Calu3 (cell line): ENCODE measurements around the gene VSIR. TPM values are rescaled to one million over a fixed set of nuclear protein-coding genes. Genes with fewer than 3 reads are reported as not detected.

Source experiments
- BruUV-seq: library from RNA; stranded (reverse); fragments of 400-500 nt; replicated peaks from 2 replicates; lab custom pipeline; 2021; lab: Mats Ljungman, UMichigan
- CTCF ChIA-PET: fragments of 300-600 bp; sonication (Branson Sonifier 250); formaldehyde crosslinking; loops from one replicate; lab custom pipeline; 2022; ENCODE audit warnings: antibody characterized with exemption; lab: Charles Lee
- DNase-seq: peaks from one replicate; pipeline ENCODE4 v3.0.0; 2022
- H3K27ac Mint-ChIP-seq: one replicate; pipeline ENCODE4 v1.8.0; 2022; ENCODE audit warnings: mixed read lengths; ENCODE audit not compliant: unreplicated experiment
- H3K27me3 Mint-ChIP-seq: one replicate; pipeline ENCODE4 v1.8.0; 2022; ENCODE audit warnings: mixed read lengths; ENCODE audit not compliant: unreplicated experiment
- H3K36me3 Mint-ChIP-seq: one replicate; pipeline ENCODE4 v1.8.0; 2022; ENCODE audit warnings: mild to moderate bottlenecking, moderate library complexity, mixed read lengths; ENCODE audit not compliant: insufficient read depth, unreplicated experiment
- H3K4me1 Mint-ChIP-seq: one replicate; pipeline ENCODE4 v1.8.0; 2022; ENCODE audit warnings: mild to moderate bottlenecking, low read depth, mixed read lengths; ENCODE audit not compliant: unreplicated experiment
- H3K4me3 Mint-ChIP-seq: one replicate; pipeline ENCODE4 v1.8.0; 2022; ENCODE audit warnings: mild to moderate bottlenecking, low read depth, moderate library complexity, mixed read lengths; ENCODE audit not compliant: unreplicated experiment
- H3K9me3 Mint-ChIP-seq: one replicate; pipeline ENCODE4 v1.8.0; 2022; ENCODE audit warnings: low read depth, mixed read lengths; ENCODE audit not compliant: unreplicated experiment
- CTCF ChIP-seq: fragments of 200-600 bp; IDR thresholded peaks from one replicate; pipeline ENCODE4 v1.8.0; 2022; ENCODE audit warnings: antibody characterized with exemption; ENCODE audit not compliant: unreplicated experiment
- intact Hi-C: fragments of 100-400 bp; cut with micrococcal nuclease; formaldehyde crosslinking; loops from one replicate; pipeline ENCODE4 v1.10.0; 2022; ENCODE audit not compliant: unreplicated experiment
- total RNA-seq: library from RNA; stranded (reverse); gene quantifications from 2 replicates; pipeline ENCODE4 v1.2.3, GENCODE V29; 2022

VSIR gene
- total RNA-seq, 1 experiment from 2014 or later = 30.1 TPM

- no peaks in the 10 kb centered on the region for H3K9me3 Mint-ChIP-seq
- intact Hi-C loops = no loop called here
Observed at GRCh38 chr10:71770255-71770654, 3.1 kb downstream of the VSIR start.

GRCh38 chr10:71769279-71769823 is 4.0 kb downstream of the VSIR start:
- Mint-ChIP-seq H3K36me3 (peaks cover 40% of the 10 kb centered on the region), H3K4me1 (peaks cover 65% of the 10 kb centered on the region), H3K4me3 (no peak overlapping the region), H3K9me3 (no peaks in the 10 kb centered on the region), H3K27ac (no peak overlapping the region), H3K27me3 (no peaks in the 10 kb centered on the region)
- intact Hi-C loops = no loop called here
- CTCF ChIA-PET = no interaction called here
- BruUV-seq = no TSS peak
- DNase-seq = no peak
- TF ChIP-seq CTCF = no peak

More at GRCh38 chr10:71770255-71770654, 3.1 kb downstream of the VSIR start:
- H3K27ac Mint-ChIP-seq = no peak overlapping the region
- no peak overlapping the region for H3K4me3 Mint-ChIP-seq
- no peak for TF ChIP-seq CTCF
- peaks cover 65% of the 10 kb centered on the region for H3K4me1 Mint-ChIP-seq
- CTCF ChIA-PET = interaction anchor here (0.6 kb wide), 1 partner anchor 162 kb away, joined by 3 read pairs; no protein-coding TSS in a partner anchor
- BruUV-seq = no TSS peak
- no peaks in the 10 kb centered on the region for H3K27me3 Mint-ChIP-seq
- peaks cover 41% of the 10 kb centered on the region for H3K36me3 Mint-ChIP-seq
- DNase-seq = no peak

- Mint-ChIP-seq H3K4me3 (peak overlapping the region; percentile 65), H3K4me1 (peaks cover 63% of the 10 kb centered on the region), H3K27ac (peak overlapping the region; percentile 87), H3K27me3 (no peaks in the 10 kb centered on the region), H3K36me3 (peaks cover 23% of the 10 kb centered on the region), H3K9me3 (no peaks in the 10 kb centered on the region)
- no peak for TF ChIP-seq CTCF
- DNase-seq = peak; percentile 69
- CTCF ChIA-PET = interaction anchor here (1.0 to 2.1 kb wide), 5 partner anchors 15 to 93 kb away, joined by 4 to 12 read pairs (median 7); no protein-coding TSS in a partner anchor
- no TSS peak for BruUV-seq
- intact Hi-C loops = loop anchor here (2.0 kb wide), 1 partner anchor 39 kb away; no protein-coding TSS in a partner anchor
Observed at GRCh38 chr10:71767420-71768035, 5.8 kb downstream of the VSIR start.

- no peak for TF ChIP-seq CTCF
- peaks cover 61% of the 10 kb centered on the region for H3K4me1 Mint-ChIP-seq
- CTCF ChIA-PET = interaction anchor here (0.6 to 2.1 kb wide), 14 partner anchors 9 to 879 kb away, joined by 3 to 12 read pairs (median 4); no protein-coding TSS in a partner anchor
- no peaks in the 10 kb centered on the region for H3K27me3 Mint-ChIP-seq
- H3K9me3 Mint-ChIP-seq = no peaks in the 10 kb centered on the region
- peak overlapping the region; percentile 87 for H3K27ac Mint-ChIP-seq
- peak overlapping the region; percentile 65 for H3K4me3 Mint-ChIP-seq
- BruUV-seq = no TSS peak
- intact Hi-C loops = loop anchor here (2.0 kb wide), 1 partner anchor 38 kb away; no protein-coding TSS in a partner anchor
- peaks cover 17% of the 10 kb centered on the region for H3K36me3 Mint-ChIP-seq
- DNase-seq = peak; percentile 90
Observed at GRCh38 chr10:71766717-71767419, 6.5 kb downstream of the VSIR start.
